Endothelial cell (in vitro differentiated cells): ENCODE results near the gene GPHN. TPM values are rescaled to one million over a fixed set of nuclear protein-coding genes. Genes with fewer than 3 reads are reported as not detected.

ENCODE experiments used
- DNase-seq: peaks from one replicate; pipeline ENCODE4 v3.0.0; 2021; ENCODE audit warnings: low spot score
- H3K27ac Mint-ChIP-seq: one replicate; pipeline ENCODE4 v1.8.0; 2021; ENCODE audit warnings: mixed read lengths, inconsistent platforms; ENCODE audit not compliant: unreplicated experiment
- H3K27me3 Mint-ChIP-seq: one replicate; pipeline ENCODE4 v1.8.0; 2021; ENCODE audit warnings: mild to moderate bottlenecking, moderate library complexity, mixed read lengths, inconsistent platforms; ENCODE audit not compliant: unreplicated experiment
- H3K36me3 Mint-ChIP-seq: one replicate; pipeline ENCODE4 v1.8.0; 2021; ENCODE audit warnings: mild to moderate bottlenecking, low read depth, mixed read lengths, inconsistent platforms; ENCODE audit not compliant: unreplicated experiment
- H3K4me1 Mint-ChIP-seq: one replicate; pipeline ENCODE4 v1.8.0; 2021; ENCODE audit warnings: mild to moderate bottlenecking, mixed read lengths, inconsistent platforms; ENCODE audit not compliant: unreplicated experiment
- H3K4me3 Mint-ChIP-seq: one replicate; pipeline ENCODE4 v1.8.0; 2021; ENCODE audit warnings: mild to moderate bottlenecking, mixed read lengths, inconsistent platforms; ENCODE audit not compliant: unreplicated experiment
- H3K9me3 Mint-ChIP-seq: one replicate; pipeline ENCODE4 v1.8.0; 2021; ENCODE audit warnings: mixed read lengths, inconsistent platforms; ENCODE audit not compliant: unreplicated experiment
- CTCF ChIP-seq: fragments of 200-600 bp; sonication (generic); IDR thresholded peaks from one replicate; pipeline ENCODE4 v1.5.0; 2021; ENCODE audit warnings: antibody characterized with exemption; ENCODE audit not compliant: unreplicated experiment
- total RNA-seq: library from RNA; stranded (reverse); fragmentation: NEBNext Ultra II Directional; extraction: Animal tissue kit (Norgen Biotek cat#: 25700); gene quantifications from one replicate; pipeline ENCODE4 v1.2.1, GENCODE V29; 2021; ENCODE audit not compliant: unreplicated experiment

GPHN gene
- total RNA-seq, 1 donor from 2014 or later = 30.0 TPM

- no peak overlapping the region for H3K27ac Mint-ChIP-seq
- no peak for DNase-seq
- no peaks in the 10 kb centered on the region for H3K36me3 Mint-ChIP-seq
- TF ChIP-seq CTCF = no peak
- H3K4me1 Mint-ChIP-seq = peaks cover 7% of the 10 kb centered on the region
- H3K27me3 Mint-ChIP-seq = no peaks in the 10 kb centered on the region
- H3K9me3 Mint-ChIP-seq = no peaks in the 10 kb centered on the region
- no peak overlapping the region for H3K4me3 Mint-ChIP-seq
These were observed 683.9 kb downstream of the GPHN start for GRCh38 chr14:67191768-67192290.

GRCh38 chr14:67192366-67192765, 684.4 kb downstream of the GPHN start:
- no peak for TF ChIP-seq CTCF
- Mint-ChIP-seq H3K27ac (no peak overlapping the region), H3K36me3 (no peaks in the 10 kb centered on the region), H3K9me3 (no peaks in the 10 kb centered on the region), H3K27me3 (no peaks in the 10 kb centered on the region), H3K4me3 (no peak overlapping the region), H3K4me1 (peaks cover 8% of the 10 kb centered on the region)
- DNase-seq = no peak

- Mint-ChIP-seq H3K27ac (no peak overlapping the region), H3K27me3 (peaks cover 2% of the 10 kb centered on the region), H3K36me3 (no peaks in the 10 kb centered on the region), H3K9me3 (no peaks in the 10 kb centered on the region), H3K4me1 (peaks cover 8% of the 10 kb centered on the region), H3K4me3 (no peak overlapping the region)
- TF ChIP-seq CTCF = no peak
- no peak for DNase-seq
These were observed 687.3 kb downstream of the GPHN start for GRCh38 chr14:67195279-67195678.

GRCh38 chr14:67199016-67199415, 691.1 kb downstream of the GPHN start:
- H3K36me3 Mint-ChIP-seq = no peaks in the 10 kb centered on the region
- no peaks in the 10 kb centered on the region for H3K9me3 Mint-ChIP-seq
- peaks cover 8% of the 10 kb centered on the region for H3K4me1 Mint-ChIP-seq
- TF ChIP-seq CTCF = no peak
- DNase-seq = no peak
- no peak overlapping the region for H3K27ac Mint-ChIP-seq
- H3K27me3 Mint-ChIP-seq = peaks cover 2% of the 10 kb centered on the region
- no peak overlapping the region for H3K4me3 Mint-ChIP-seq

GRCh38 chr14:67207810-67208209, 699.9 kb downstream of the GPHN start:
- Mint-ChIP-seq H3K27ac (no peak overlapping the region), H3K36me3 (no peaks in the 10 kb centered on the region), H3K27me3 (peaks cover 2% of the 10 kb centered on the region), H3K9me3 (no peaks in the 10 kb centered on the region), H3K4me3 (no peak overlapping the region), H3K4me1 (no peaks in the 10 kb centered on the region)
- DNase-seq = no peak
- no peak for TF ChIP-seq CTCF
